ENCODE results near the gene OLFM3.

Gene OLFM3

GRCh38 chr1:101943237-101943636 lies 53.5 kb downstream of the OLFM3 start:
- no peak for DNase-seq

GRCh38 chr1:101942516-101943193 lies 54.1 kb downstream of the OLFM3 start:
- no peak for DNase-seq

GRCh38 chr1:101938681-101939080 lies 58.0 kb downstream of the OLFM3 start:
- DNase-seq = no peak

- DNase-seq = no peak
Measured at GRCh38 chr1:101929343-101929742, 67.4 kb downstream of the OLFM3 start.

GRCh38 chr1:101928829-101929228 lies 67.9 kb downstream of the OLFM3 start:
- DNase-seq = no peak

- no peak for DNase-seq
Measured at GRCh38 chr1:101924700-101925099, 72.0 kb downstream of the OLFM3 start.

- no peak for DNase-seq
Measured at GRCh38 chr1:101920577-101920976, 76.1 kb downstream of the OLFM3 start.

- no peak for DNase-seq
Measured at GRCh38 chr1:101918277-101918676, 78.4 kb downstream of the OLFM3 start.

- DNase-seq = no peak
Measured at GRCh38 chr1:101915597-101915996, 81.1 kb downstream of the OLFM3 start.

- DNase-seq = no peak
Measured at GRCh38 chr1:101914473-101915242, 82.1 kb downstream of the OLFM3 start.

GRCh38 chr1:101911894-101912293 lies 84.8 kb downstream of the OLFM3 start:
- no peak for DNase-seq

- DNase-seq = no peak
Measured at GRCh38 chr1:101908980-101909379, 87.7 kb downstream of the OLFM3 start.

GRCh38 chr1:101907264-101907663 lies 89.5 kb downstream of the OLFM3 start:
- no peak for DNase-seq

- no peak for DNase-seq
Measured at GRCh38 chr1:101905283-101905835, 91.4 kb downstream of the OLFM3 start.

- DNase-seq = no peak
Measured at GRCh38 chr1:101902199-101902598, 94.5 kb downstream of the OLFM3 start.

GRCh38 chr1:101898137-101898536 lies 98.6 kb downstream of the OLFM3 start:
- no peak for DNase-seq

GRCh38 chr1:101884621-101885020 lies 112.1 kb downstream of the OLFM3 start:
- no peak for DNase-seq

- DNase-seq = no peak
Measured at GRCh38 chr1:101875891-101876290, 120.8 kb downstream of the OLFM3 start.

- no peak for DNase-seq
Measured at GRCh38 chr1:101873672-101874071, 123.1 kb downstream of the OLFM3 start.

GRCh38 chr1:101859941-101860340 lies 136.8 kb downstream of the OLFM3 start:
- no peak for DNase-seq

- DNase-seq = no peak
Measured at GRCh38 chr1:101854271-101854670, 142.5 kb downstream of the OLFM3 start.

GRCh38 chr1:101852936-101853335 lies 143.8 kb downstream of the OLFM3 start:
- DNase-seq = no peak

- no peak for DNase-seq
Measured at GRCh38 chr1:101849356-101849755, 147.4 kb downstream of the OLFM3 start.

- DNase-seq = no peak
Measured at GRCh38 chr1:101847626-101848025, 149.1 kb downstream of the OLFM3 start.

Data from CD4-positive, alpha-beta T cell treated with Interleukin-1 beta for 1 hour (primary cell).